ENCODE results near the gene DDX51.

GRCh38 chr12:132172619-132173018, 28.5 kb upstream of the DDX51 start:
- TF ChIP-seq POLR2A (IDR thresholded peaks at IDR 0.05; ENCODE audit: low read length) (no peak), GATA1 (IDR thresholded peaks at IDR 0.05; ENCODE audit: low read depth, low read length) (no peak)
